ENCODE results near the gene CYBA. TPM values are rescaled to one million over a fixed set of nuclear protein-coding genes. Genes with fewer than 3 reads are reported as not detected.

CYBA gene
- total RNA-seq, 4 donors from 2014 or later = 174 to 329 (median 245) TPM

DNA sequence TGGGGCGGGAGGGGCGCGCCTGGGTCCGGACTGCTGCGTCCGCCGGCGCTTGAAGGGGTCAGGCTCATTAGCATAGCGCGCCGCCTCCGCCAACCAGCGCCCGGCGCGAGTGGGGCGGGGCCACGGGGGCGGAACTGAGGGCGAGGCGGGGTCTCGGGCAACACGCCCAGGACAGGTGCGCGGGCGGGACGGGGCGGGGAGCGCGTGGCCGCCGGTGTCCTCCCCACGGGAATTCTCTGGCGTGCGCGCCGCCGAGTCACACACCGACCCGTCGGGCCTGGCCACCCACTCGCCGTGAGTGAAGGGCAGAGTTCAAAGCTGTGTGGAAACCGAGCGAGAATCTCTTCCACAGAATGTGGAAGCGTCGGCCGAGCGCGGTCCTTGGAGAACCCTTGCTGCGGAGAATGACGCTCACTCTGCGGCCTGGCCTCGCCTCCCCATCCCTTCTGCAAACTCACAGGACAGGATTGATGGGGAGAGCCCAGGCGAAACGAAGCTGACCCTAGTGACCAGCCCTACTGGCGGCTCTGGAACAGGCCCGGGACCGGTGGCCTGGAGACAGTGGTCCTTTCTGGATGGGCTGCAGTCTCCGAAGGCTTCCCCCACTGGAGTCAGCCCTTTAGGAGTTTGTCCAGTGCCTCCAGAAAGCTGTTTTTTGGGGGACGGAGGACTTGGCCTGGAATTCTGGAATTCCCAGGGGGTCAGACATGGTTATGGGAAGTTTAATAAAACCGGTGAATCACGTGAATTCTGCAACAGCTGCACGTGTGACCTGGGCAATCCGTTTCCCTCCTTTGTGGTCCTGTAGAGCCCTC is 35.8 kb upstream of the CYBA start, which contains the start of gene SNAI3:
TSS of gene SNAI3 (minus strand) at position 69 of the 815 bp plus-strand sequence. CDS start 101 bp downstream, outside the sequence.
- DNase-seq (ENCODE audit: low spot score) (peak; percentile 69), ATAC-seq (ENCODE audit: low FRiP score) (peak; percentile 83)
- TF ChIP-seq, protein P1, sequence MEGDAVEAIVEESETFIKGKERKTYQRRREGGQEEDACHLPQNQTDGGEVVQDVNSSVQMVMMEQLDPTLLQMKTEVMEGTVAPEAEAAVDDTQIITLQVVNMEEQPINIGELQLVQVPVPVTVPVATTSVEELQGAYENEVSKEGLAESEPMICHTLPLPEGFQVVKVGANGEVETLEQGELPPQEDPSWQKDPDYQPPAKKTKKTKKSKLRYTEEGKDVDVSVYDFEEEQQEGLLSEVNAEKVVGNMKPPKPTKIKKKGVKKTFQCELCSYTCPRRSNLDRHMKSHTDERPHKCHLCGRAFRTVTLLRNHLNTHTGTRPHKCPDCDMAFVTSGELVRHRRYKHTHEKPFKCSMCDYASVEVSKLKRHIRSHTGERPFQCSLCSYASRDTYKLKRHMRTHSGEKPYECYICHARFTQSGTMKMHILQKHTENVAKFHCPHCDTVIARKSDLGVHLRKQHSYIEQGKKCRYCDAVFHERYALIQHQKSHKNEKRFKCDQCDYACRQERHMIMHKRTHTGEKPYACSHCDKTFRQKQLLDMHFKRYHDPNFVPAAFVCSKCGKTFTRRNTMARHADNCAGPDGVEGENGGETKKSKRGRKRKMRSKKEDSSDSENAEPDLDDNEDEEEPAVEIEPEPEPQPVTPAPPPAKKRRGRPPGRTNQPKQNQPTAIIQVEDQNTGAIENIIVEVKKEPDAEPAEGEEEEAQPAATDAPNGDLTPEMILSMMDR (IDR thresholded peaks at IDR 0.05) = no peak

DNA sequence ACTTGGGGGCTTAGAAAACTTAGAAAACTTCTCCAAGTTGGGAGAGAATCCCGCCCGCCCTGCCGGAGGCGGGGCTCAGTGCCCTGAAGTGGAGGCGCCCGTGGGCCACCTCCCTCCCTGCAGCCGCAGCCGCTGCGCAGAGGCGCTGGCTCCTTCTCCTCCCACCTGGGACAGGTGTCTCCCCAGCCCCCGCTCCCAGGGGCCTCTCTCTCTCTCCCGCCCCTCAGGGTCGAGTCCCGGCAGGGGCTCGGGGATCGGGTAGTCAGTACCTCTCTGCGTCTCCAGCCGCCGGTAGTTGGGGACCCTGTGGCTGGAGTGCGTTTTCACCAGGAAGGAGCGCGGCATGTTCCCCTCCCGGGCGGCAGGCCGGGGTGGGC is 35.2 kb upstream of the CYBA start:
- TF ChIP-seq, protein P1 (IDR thresholded peaks at IDR 0.05) = no peak
- no peak for DNase-seq (ENCODE audit: low spot score)
- no peak for ATAC-seq (ENCODE audit: low FRiP score)

DNA sequence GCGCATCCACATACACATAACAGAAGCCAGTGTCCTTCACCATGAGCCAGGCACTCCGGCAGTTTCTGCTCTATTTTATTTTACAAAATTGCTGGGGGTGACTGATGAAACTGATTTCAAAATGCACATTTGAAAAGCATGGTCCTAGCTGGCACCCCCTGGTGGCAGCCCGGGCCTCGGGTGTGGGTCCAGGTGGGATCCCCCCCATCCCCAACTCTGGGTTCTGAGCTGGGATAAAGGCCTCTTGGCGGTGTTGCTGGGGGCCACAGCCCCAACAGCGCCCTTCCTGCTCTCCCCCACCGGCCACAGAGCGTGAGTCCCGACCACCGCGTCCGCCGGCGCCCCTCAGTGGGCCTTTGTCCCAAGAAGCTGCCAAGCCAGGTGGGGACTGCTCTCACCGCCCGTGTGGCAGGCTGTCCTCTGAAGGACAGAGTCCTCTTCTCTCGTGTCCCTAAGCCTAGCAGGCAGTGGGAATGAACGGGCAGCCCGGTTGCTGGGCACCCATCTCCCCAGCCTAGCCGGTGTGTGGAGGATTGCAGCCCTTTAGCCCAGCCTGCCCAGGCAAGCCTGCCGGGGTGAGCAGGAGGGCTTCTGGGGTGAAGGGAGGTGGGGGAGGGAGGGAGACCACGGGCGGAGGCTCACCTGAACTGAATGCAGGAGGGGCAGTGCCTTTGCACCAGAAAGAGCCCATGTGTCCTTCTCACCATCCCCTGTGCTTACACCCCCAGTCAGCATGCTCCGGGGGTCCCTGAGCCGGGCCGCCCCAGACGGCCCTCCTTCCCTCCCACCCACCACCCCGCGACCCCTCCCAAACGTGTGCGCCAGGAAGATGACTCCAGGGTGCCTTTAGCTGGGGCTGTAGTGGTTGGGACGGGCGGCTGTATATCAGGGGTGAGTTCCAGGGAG is 34.6 kb upstream of the CYBA start:
- TF ChIP-seq, protein P1 (IDR thresholded peaks at IDR 0.05) = peak in 1 of 3 donors; percentile 43

DNA sequence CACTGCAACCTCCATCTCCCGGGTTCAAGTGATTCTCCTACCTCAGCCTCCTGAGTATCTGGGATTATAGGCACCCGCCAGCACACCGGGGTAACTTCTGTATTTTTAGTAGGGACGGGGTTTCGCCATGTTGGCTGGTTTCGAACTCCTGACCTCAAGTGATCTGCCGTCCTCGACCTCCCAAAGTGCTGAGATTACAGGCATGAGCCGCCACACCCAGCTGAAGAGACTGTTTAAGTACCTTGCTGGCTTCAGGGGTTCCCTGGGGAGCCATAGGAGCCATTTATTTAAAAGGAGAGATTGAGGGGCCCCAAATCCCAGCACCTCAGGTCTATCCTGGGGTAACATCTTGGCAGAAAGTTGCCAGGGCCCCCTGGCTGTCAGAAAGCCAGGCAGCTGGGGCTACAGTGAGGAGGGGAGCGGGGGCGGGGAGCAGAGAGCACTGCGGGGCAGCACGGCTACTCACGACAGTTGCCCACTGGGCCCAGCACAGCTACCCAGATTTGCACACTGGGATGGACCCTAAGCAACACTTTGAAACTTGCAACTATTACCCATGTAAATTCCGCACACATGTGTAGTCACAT is 33.8 kb upstream of the CYBA start:
- ATAC-seq (ENCODE audit: low FRiP score) (no peak), DNase-seq (ENCODE audit: low spot score) (no peak)
- TF ChIP-seq, protein P1 (IDR thresholded peaks at IDR 0.05) = no peak

More for the DNA sequence above, 34.6 kb upstream of the CYBA start:
- DNase-seq (ENCODE audit: low spot score) = peak; percentile 46
- no peak for ATAC-seq (ENCODE audit: low FRiP score)

DNA sequence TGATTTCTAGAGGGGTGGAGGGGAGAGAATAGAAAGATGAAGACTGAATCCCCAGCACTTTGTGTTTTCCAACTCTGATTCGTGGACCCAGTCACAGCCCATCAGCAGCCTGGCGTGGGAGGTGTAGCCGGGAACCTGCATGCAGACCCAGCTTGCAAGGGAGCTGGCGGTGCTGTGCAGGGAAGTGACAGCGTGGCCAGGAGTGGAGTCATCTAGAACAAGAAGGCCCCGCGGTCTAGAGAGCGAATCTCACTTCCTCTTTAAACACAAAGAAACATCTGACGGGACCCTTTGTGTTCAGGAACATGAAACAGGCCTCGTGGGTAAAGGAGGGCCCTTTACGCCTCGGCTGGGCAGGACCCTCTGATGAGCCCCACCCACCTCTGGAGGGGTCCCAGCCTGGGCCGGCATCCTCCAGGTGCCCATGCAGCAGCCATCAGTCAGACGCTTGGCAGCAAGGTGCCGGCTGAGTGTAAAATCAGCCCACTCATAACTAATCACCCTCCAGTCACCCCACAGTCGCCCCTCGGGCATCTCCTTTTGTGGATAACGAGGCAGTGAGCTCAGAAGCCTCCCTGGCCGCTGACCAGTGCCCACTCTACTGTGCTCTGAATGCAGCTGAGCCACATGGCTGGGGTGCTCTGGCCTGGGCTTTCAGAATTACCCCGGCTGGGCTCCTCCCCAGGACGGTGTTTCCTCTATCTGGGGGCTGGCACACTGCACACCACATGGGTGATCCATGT is 31.0 kb upstream of the CYBA start:
- TF ChIP-seq, protein P1 (IDR thresholded peaks at IDR 0.05) = no peak
- ATAC-seq (ENCODE audit: low FRiP score) (no peak), DNase-seq (ENCODE audit: low spot score) (no peak)

DNA sequence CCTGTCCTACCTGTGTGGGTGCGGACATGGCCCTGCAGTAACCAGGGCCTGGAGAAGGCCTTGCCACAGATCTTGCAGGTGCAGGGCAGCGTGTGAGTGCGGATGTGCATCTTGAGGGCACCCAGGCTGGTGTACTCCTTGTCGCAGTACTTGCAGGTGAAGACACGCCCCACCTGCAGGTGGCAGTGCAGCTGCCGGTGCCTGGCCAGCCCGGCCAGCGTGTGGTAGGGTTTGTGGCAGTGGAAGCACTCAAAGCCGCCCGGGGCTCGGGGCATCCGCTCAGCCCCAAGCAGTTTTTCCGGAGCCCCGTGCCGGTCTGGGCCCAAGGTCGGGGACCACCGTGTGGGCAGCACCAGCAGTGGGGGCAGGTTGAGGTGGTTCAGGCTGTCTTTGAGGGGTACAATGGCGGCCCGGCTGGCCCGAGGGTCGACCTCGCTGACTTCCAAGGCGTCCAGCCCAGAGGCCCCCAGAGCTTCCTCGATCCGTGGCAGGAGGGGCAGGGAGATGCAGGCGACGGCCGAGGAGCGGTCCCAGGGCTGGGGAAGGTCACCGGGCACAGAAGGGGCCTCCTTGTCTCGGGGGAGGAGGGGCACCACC is 30.3 kb upstream of the CYBA start:
- DNase-seq (ENCODE audit: low spot score) = no peak
- TF ChIP-seq, protein P1 (IDR thresholded peaks at IDR 0.05) = no peak
- no peak for ATAC-seq (ENCODE audit: low FRiP score)

Data from omental fat pad (tissue), 4 donors.